HepG2 (cell line): ENCODE results near the gene DRAP1. TPM values are rescaled to one million over a fixed set of nuclear protein-coding genes. Genes with fewer than 3 reads are reported as not detected.

Experiments
- EP300 ChIP-seq, 3 experiments: sonication (generic) in 1 of 3; formaldehyde crosslinking in 1 of 3; IDR thresholded peaks; 2 replicates each; pipeline versions ENCODE4 v1.5.1 to v1.6.1; 2011 to 2020; ENCODE audit warnings: low read depth in 2 of 3, low read length in 2 of 3, borderline replicate concordance in 1 of 3, improper control_type of control experiment in 1 of 3, mild to moderate bottlenecking in 1 of 3, missing genetic modification reagents in 1 of 3, moderate library complexity in 1 of 3
- MNT ChIP-seq: fragments of 450-650 bp; IDR thresholded peaks from 2 replicates; pipeline ENCODE4 v1.6.1; 2016
- PHB2 ChIP-seq: fragments of 450-650 bp; IDR thresholded peaks from 2 replicates; pipeline ENCODE4 v1.6.1; 2018; ENCODE audit not compliant: partially characterized antibody
- RXRA ChIP-seq: sonication (generic); formaldehyde crosslinking; IDR thresholded peaks from 2 replicates; pipeline ENCODE4 v1.5.1; 2020; ENCODE audit warnings: missing genetic modification reagents
- TCF7 ChIP-seq: sonication (generic); IDR thresholded peaks from 2 replicates; pipeline ENCODE4 v1.6.1; 2016; ENCODE audit warnings: antibody characterized with exemption, low read depth
- TOPORS ChIP-seq: sonication (generic); formaldehyde crosslinking; IDR thresholded peaks from 2 replicates; pipeline ENCODE4 v1.8.0; 2023; ENCODE audit warnings: mild to moderate bottlenecking, missing genetic modification reagents
- ZBTB2 ChIP-seq: sonication (generic); formaldehyde crosslinking; IDR thresholded peaks from 2 replicates; pipeline ENCODE4 v1.8.0; 2022; ENCODE audit warnings: low read depth, missing genetic modification reagents
- ZBTB7A ChIP-seq: sonication (generic); formaldehyde crosslinking; IDR thresholded peaks from 2 replicates; pipeline ENCODE4 v1.8.0; 2022; ENCODE audit warnings: mild to moderate bottlenecking, missing genetic modification reagents
- ZKSCAN8 ChIP-seq: IDR thresholded peaks from 2 replicates; pipeline ENCODE4 v1.6.1; 2016; ENCODE audit warnings: borderline replicate concordance, missing genetic modification reagents, missing compliant biosample characterization
- ZNF160 ChIP-seq: sonication (generic); formaldehyde crosslinking; IDR thresholded peaks from 2 replicates; pipeline ENCODE4 v1.8.0; 2022; ENCODE audit warnings: mild to moderate bottlenecking, inconsistent platforms, missing genetic modification reagents
- ZNF691 ChIP-seq: sonication (generic); formaldehyde crosslinking; IDR thresholded peaks from 2 replicates; pipeline ENCODE4 v1.4.0; 2020; ENCODE audit warnings: missing genetic modification reagents, low read depth, mild to moderate bottlenecking, borderline replicate concordance
- ZSCAN31 ChIP-seq: sonication (generic); formaldehyde crosslinking; IDR thresholded peaks from 2 replicates; pipeline ENCODE4 v1.5.0; 2020; ENCODE audit warnings: low read depth, mild to moderate bottlenecking, missing genetic modification reagents
- ZUFSP ChIP-seq: sonication (generic); formaldehyde crosslinking; IDR thresholded peaks from 2 replicates; pipeline ENCODE4 v1.9.0; 2021; ENCODE audit warnings: missing genetic modification reagents, mild to moderate bottlenecking, borderline replicate concordance
- polyA plus RNA-seq, 8 experiments: library from polyadenylated mRNA; depleted of rRNA in 3 of 8; stranded (reverse) in 7 of 8; unstranded in 1 of 8; fragments of >200 nt; fragmentation: Illumina TruSeq in 4 of 8; extraction: Trizol in 4 of 8; gene quantifications; 2 replicates each; pipeline versions ENCODE4 v1.2.1 to v1.2.3, GENCODE V29; 2011 to 2016; ENCODE audit warnings: low read depth in 4 of 8, missing spikeins in 1 of 8, mixed read lengths in 1 of 8; ENCODE audit not compliant: insufficient read depth in 1 of 8
- total RNA-seq, 5 experiments: library from RNA; depleted of rRNA; stranded (reverse); fragments of >200 nt; fragmentation: Illumina TruSeq; extraction: Trizol; gene quantifications; 2 replicates each; pipeline ENCODE4 v1.2.3, GENCODE V29; 2016; ENCODE audit warnings: low read depth in 1 of 5
- TF ChIP-seq, protein P1 (sequence below): sonication (generic); formaldehyde crosslinking; IDR thresholded peaks from 2 replicates; pipeline ENCODE4 v1.8.0; 2023; ENCODE audit warnings: mild to moderate bottlenecking, missing genetic modification reagents
- TF ChIP-seq, protein P2 (sequence below): sonication (generic); formaldehyde crosslinking; IDR thresholded peaks from 2 replicates; pipeline ENCODE4 v1.4.0; 2020; ENCODE audit warnings: missing genetic modification reagents, mild to moderate bottlenecking, borderline replicate concordance

The DRAP1 gene
- total and polyA plus RNA-seq, 2 of the 13 experiments (the other 11 are each of a cell fraction or from before 2014, with no cell fraction given) = 46.8 to 52.3 TPM

DNA sequence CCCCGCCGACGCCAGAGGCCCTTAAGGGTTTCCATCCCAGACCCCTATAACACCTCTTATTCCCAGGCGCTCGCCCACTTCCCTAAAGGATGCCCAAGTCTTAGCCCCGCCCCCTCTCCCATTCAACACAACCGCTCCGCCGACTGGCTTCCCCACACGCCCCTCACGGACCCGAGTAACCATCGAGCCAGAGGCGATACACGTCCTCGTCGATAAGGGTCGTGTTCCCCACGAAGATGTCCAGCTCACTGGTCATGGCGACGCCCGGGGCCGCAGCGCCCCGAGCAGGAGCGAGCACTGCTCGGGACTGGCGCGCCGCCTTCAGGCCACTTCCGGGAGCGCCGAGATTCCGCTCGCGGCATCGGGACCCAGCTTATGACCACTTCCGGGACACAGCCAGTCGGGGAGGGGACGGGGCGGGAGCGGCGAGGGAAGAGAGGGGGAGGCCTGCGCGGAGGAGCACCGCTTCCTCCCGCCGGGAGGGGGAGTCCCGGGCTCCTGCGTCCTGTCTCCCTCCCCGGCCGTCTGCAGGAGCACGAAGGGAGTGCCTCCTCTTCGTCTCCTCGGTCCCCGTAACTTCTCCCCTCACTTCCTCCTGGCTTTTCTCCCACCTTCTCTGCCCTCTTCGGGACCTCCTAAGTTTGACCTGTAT lies 30.9 kb upstream of the DRAP1 start, which contains the start of gene FIBP (continued):
- TF ChIP-seq MNT (0 out of 2 replicates have a peak, but pooled peaks have one; percentile 24), PHB2 (no peak), ZNF691 (CRISPR knock-in tag) (peak; percentile 61; the same call in 1 of the 2 replicates), ZBTB2 (CRISPR knock-in tag) (no peak; the same call in 1 of the 2 replicates), ZUFSP (CRISPR knock-in tag) (no peak), ZBTB7A (no peak), ZSCAN31 (CRISPR knock-in tag) (0 out of 2 replicates have a peak, but pooled peaks have one; percentile 29), ZNF160 (CRISPR knock-in tag) (no peak), TCF7 (no peak), RXRA (CRISPR knock-in tag) (peak; percentile 14; the same call in 1 of the 2 replicates), TOPORS (peak; percentile 37; the same call in 1 of the 2 replicates), EP300 (IDR thresholded peaks at IDR 0.05; ENCODE audit: low read depth in 2 of 2, low read length in 2 of 2) (peak in 1 of 2 experiments; percentile 60; a peak in 1 of 4 replicates), EP300 (CRISPR knock-in tag; IDR thresholded peaks at IDR 0.05; ENCODE audit: borderline replicate concordance) (no peak; the same call in 1 of the 2 replicates), ZKSCAN8 (peak; percentile 69; the same call in 1 of the 2 replicates)
- TF ChIP-seq, protein P1, sequence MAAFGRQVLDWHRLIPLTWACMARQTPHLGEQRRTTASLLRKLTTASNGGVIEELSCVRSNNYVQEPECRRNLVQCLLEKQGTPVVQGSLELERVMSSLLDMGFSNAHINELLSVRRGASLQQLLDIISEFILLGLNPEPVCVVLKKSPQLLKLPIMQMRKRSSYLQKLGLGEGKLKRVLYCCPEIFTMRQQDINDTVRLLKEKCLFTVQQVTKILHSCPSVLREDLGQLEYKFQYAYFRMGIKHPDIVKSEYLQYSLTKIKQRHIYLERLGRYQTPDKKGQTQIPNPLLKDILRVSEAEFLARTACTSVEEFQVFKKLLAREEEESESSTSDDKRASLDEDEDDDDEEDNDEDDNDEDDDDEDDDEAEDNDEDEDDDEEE (CRISPR knock-in tag) = peak; percentile 17; the same call in 1 of the 2 replicates
- TF ChIP-seq, protein P2, sequence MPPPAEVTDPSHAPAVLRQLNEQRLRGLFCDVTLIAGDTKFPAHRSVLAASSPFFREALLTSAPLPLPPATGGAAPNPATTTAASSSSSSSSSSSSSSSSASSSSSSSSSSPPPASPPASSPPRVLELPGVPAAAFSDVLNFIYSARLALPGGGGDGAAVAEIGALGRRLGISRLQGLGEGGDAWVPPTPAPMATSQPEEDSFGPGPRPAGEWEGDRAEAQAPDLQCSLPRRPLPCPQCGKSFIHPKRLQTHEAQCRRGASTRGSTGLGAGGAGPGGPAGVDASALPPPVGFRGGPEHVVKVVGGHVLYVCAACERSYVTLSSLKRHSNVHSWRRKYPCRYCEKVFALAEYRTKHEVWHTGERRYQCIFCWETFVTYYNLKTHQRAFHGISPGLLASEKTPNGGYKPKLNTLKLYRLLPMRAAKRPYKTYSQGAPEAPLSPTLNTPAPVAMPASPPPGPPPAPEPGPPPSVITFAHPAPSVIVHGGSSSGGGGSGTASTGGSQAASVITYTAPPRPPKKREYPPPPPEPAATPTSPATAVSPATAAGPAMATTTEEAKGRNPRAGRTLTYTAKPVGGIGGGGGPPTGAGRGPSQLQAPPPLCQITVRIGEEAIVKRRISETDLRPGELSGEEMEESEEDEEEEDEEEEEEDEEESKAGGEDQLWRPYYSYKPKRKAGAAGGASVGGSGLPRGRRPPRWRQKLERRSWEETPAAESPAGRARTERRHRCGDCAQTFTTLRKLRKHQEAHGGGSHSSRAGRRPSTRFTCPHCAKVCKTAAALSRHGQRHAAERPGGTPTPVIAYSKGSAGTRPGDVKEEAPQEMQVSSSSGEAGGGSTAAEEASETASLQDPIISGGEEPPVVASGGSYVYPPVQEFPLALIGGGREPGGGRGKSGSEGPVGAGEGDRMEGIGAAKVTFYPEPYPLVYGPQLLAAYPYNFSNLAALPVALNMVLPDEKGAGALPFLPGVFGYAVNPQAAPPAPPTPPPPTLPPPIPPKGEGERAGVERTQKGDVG = 0 out of 2 replicates have a peak, but pooled peaks have one; percentile 35
